Tibial artery (tissue), 4 donors: ENCODE measurements around the gene LGI4.

ENCODE experiments used
- DNase-seq, 2 donors: peaks; one replicate each; pipeline ENCODE4 v3.0.0-alpha.2; 2019
- H3K27ac ChIP-seq, 2 donors: fragments of 200-600 bp; sonication (generic) in 1 of 2; 1 replicate in 1 of 2; 2 replicates in 1 of 2; pipeline ENCODE4 v1.5.1; 2018 to 2019; ENCODE audit warnings: mild to moderate bottlenecking in 1 of 2
- H3K27me3 ChIP-seq, 2 donors: fragments of 200-600 bp; sonication (generic) in 1 of 2; one replicate each; pipeline versions ENCODE4 v1.5.1 to v1.6.0; 2016 to 2019
- H3K36me3 ChIP-seq, 3 donors: fragments of 200-600 bp; sonication (generic) in 2 of 3; one replicate each; pipeline ENCODE4 v1.5.1; 2016 to 2019; ENCODE audit warnings: mild to moderate bottlenecking in 2 of 3
- H3K4me1 ChIP-seq, 4 donors: fragments of 200-600 bp; sonication (generic) in 2 of 4; 1 replicate in 3 of 4; 2 replicates in 1 of 4; pipeline ENCODE4 v1.5.1; 2016 to 2019
- H3K4me3 ChIP-seq, 2 donors: fragments of 200-600 bp; sonication (generic) in 1 of 2; 1 replicate in 1 of 2; 2 replicates in 1 of 2; pipeline ENCODE4 v1.5.1; 2018 to 2019; ENCODE audit warnings: mild to moderate bottlenecking in 2 of 2
- H3K9me3 ChIP-seq, 3 donors: fragments of 200-600 bp; sonication (generic) in 1 of 3; one replicate each; pipeline ENCODE4 v1.5.1; 2016 to 2019
- CTCF ChIP-seq, 2 experiments: fragments of 200-600 bp in 1 of 2; fragments of 450-650 bp in 1 of 2; IDR thresholded peaks; one replicate each; pipeline ENCODE4 v1.5.1; 2017 to 2019; ENCODE audit warnings: antibody characterized with exemption in 2 of 2, mild to moderate bottlenecking in 1 of 2, moderate library complexity in 1 of 2
- intact Hi-C: fragments of 100-400 bp; cut with DNase I; formaldehyde crosslinking; loops from one replicate; pipeline ENCODE4 v1.15.0; 2023; ENCODE audit warnings: low total_unique reads

The LGI4 gene

GRCh38 chr19:35140207-35140961, 5.5 kb upstream of the LGI4 start:
- Histone ChIP-seq H3K4me1 (peaks cover 0 to 62% (median 41%) of the 10 kb centered on the region in 4 donors), H3K27me3 (no peaks in the 10 kb centered on the region), H3K36me3 (no peaks in the 10 kb centered on the region), H3K27ac (peak overlapping the region; percentile 91 to 96), H3K4me3 (peak overlapping the region; percentile 64 to 66), H3K9me3 (no peaks in the 10 kb centered on the region)
- DNase-seq: no peak
- intact Hi-C loops: loop anchor here (2.0 to 5.0 kb wide), 2 partner anchors 18 to 73 kb away; no protein-coding TSS in a partner anchor
- no peak for TF ChIP-seq CTCF (IDR thresholded peaks at IDR 0.05)

- H3K9me3 ChIP-seq: no peaks in the 10 kb centered on the region
- peak within 1 kb of the TSS; percentile 64 to 66 for H3K4me3 ChIP-seq
- peak in 1 of 2 donors; percentile 70 for DNase-seq
- intact Hi-C loops: loop anchor here (5.0 kb wide), 1 partner anchor 129 kb away; the partner anchor contains the start of gene USF2
- peaks cover 0 to 74% (median 54%) of the 10 kb centered on the region in 4 donors for H3K4me1 ChIP-seq
- no peaks in the 10 kb centered on the region for H3K36me3 ChIP-seq
- H3K27me3 ChIP-seq: no peaks in the 10 kb centered on the region
- H3K27ac ChIP-seq: peak within 1 kb of the TSS; percentile 91 to 96
- TF ChIP-seq CTCF (IDR thresholded peaks at IDR 0.05): no peak
Measured at GRCh38 chr19:35138305-35138892, 3.5 kb upstream of the LGI4 start, which contains the start of gene FXYD1. Gene FXYD1 (plus strand): TSS chr19:35138824. CDS start chr19:35140080, 1,256 bp downstream.

GRCh38 chr19:35136977-35137702, 2.3 kb upstream of the LGI4 start:
- no peaks in the 10 kb centered on the region for H3K27me3 ChIP-seq
- peak overlapping the region; percentile 91 to 96 for H3K27ac ChIP-seq
- TF ChIP-seq CTCF (IDR thresholded peaks at IDR 0.05): no peak
- no peaks in the 10 kb centered on the region for H3K36me3 ChIP-seq
- no peaks in the 10 kb centered on the region for H3K9me3 ChIP-seq
- DNase-seq: no peak
- H3K4me1 ChIP-seq: peaks cover 0 to 64% (median 45%) of the 10 kb centered on the region in 4 donors
- intact Hi-C loops: loop anchor here (5.0 kb wide), 1 partner anchor 130 kb away; the partner anchor contains the start of gene USF2
- H3K4me3 ChIP-seq: no peak overlapping the region

GRCh38 chr19:35136231-35136630, 1.4 kb upstream of the LGI4 start:
- H3K27me3 ChIP-seq: no peaks in the 10 kb centered on the region
- intact Hi-C loops: loop anchor here (5.0 kb wide), 1 partner anchor 131 kb away; the partner anchor contains the start of gene USF2
- H3K4me1 ChIP-seq: peaks cover 0 to 58% (median 40%) of the 10 kb centered on the region in 4 donors
- no peak for TF ChIP-seq CTCF (IDR thresholded peaks at IDR 0.05)
- no peak for DNase-seq
- H3K9me3 ChIP-seq: no peaks in the 10 kb centered on the region
- peak overlapping the region in 1 of 2 donors; percentile 91 for H3K27ac ChIP-seq
- H3K36me3 ChIP-seq: no peaks in the 10 kb centered on the region
- no peak overlapping the region for H3K4me3 ChIP-seq

GRCh38 chr19:35135389-35135909, 590 bp upstream of the LGI4 start:
- peak; percentile 92 to 95 for TF ChIP-seq CTCF (IDR thresholded peaks at IDR 0.05)
- DNase-seq: peak; percentile 78 to 90
- intact Hi-C loops: loop anchor here (2.0 to 5.0 kb wide), 2 partner anchors 21 to 132 kb away; partner anchors contain the start of genes FXYD3 and USF2
- no peaks in the 10 kb centered on the region for H3K27me3 ChIP-seq
- no peaks in the 10 kb centered on the region for H3K36me3 ChIP-seq
- H3K27ac ChIP-seq: peak overlapping the region; percentile 90 to 91
- H3K9me3 ChIP-seq: no peaks in the 10 kb centered on the region
- H3K4me3 ChIP-seq: peak overlapping the region; percentile 44 to 62
- peaks cover 0 to 54% (median 40%) of the 10 kb centered on the region in 4 donors for H3K4me1 ChIP-seq
